Measurements from ENCODE around the gene DIPK1C.

- TF ChIP-seq POLR2A (IDR thresholded peaks at IDR 0.05; ENCODE audit: low read depth, low read length) (no peak), POLR2AphosphoS5 (IDR thresholded peaks at IDR 0.05; ENCODE audit: low read depth, low read length) (no peak), TAF1 (IDR thresholded peaks at IDR 0.05; ENCODE audit: low read depth, low read length) (no peak), SPI1 (IDR thresholded peaks at IDR 0.05; ENCODE audit: low read depth, low read length) (no peak)
Measured at GRCh38 chr18:74506448-74507084, 49.5 kb upstream of the DIPK1C start.

Measured in GM12891 (cell line).